ENCODE measurements around the gene ASB13. TPM values are rescaled to one million over a fixed set of nuclear protein-coding genes. Genes with fewer than 3 reads are reported as not detected.

Gene ASB13
- total RNA-seq, 4 donors from 2014 or later: 9.9 to 27.7 (median 14.2) TPM

DNA sequence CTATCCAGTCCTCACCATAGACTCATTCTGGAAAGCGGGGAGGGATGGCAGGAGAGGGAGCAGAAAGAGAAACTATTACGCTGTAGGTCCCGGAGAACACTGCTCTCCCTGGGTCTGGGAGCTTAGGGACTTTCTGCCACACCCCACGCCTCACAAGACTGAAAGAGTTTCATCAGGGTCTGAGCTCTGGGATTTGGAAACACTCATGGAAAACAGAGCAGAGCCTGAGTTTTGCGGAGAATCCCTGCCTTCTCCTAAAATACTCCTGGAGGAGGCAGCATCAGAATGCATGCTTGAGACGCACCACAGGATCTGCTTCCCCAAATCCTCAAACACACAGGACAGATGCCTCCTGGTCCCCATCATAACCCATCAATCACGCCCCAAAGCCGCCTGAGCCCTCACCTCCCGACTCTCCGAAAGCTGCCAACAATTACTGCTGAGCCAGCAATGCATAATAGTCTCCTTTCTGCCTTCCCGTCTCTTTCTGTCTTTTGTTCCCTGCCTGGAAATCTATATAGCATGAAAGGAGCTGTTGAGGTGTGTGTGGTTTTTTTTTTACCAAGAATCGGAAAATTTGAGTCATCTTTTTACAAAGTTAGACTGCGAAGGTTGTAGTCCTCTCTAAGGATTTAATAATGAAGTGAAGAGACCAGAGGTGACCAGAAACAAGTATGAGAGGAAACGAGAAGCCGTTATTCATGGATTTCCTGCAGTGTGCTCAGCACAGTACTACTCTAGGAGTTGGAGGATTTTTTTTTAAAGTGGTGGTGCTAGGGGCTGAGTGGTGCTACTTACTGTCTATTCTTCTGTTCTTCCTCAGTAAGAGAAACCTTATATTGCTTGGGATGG, 37.7 kb downstream of the ASB13 start:
- Histone ChIP-seq H3K27ac (peak overlapping the region in 2 of 3 donors; percentile 13), H3K9me3 (no peaks in the 10 kb centered on the region), H3K36me3 (no peaks in the 10 kb centered on the region), H3K27me3 (no peaks in the 10 kb centered on the region), H3K4me3 (replicated peaks in 1 of 3) (no peak overlapping the region), H3K4me1 (peaks cover 0 to 10% of the 10 kb centered on the region in 2 donors)
- whole genome bisulfite sequencing, 2 donors: 51 to 58% methylated on average over 15 of the region's 15 CpGs
- intact Hi-C loops (cut with DNase I): no loop called here
- no peak for DNase-seq
- TF ChIP-seq, protein P1, sequence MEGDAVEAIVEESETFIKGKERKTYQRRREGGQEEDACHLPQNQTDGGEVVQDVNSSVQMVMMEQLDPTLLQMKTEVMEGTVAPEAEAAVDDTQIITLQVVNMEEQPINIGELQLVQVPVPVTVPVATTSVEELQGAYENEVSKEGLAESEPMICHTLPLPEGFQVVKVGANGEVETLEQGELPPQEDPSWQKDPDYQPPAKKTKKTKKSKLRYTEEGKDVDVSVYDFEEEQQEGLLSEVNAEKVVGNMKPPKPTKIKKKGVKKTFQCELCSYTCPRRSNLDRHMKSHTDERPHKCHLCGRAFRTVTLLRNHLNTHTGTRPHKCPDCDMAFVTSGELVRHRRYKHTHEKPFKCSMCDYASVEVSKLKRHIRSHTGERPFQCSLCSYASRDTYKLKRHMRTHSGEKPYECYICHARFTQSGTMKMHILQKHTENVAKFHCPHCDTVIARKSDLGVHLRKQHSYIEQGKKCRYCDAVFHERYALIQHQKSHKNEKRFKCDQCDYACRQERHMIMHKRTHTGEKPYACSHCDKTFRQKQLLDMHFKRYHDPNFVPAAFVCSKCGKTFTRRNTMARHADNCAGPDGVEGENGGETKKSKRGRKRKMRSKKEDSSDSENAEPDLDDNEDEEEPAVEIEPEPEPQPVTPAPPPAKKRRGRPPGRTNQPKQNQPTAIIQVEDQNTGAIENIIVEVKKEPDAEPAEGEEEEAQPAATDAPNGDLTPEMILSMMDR (IDR thresholded peaks at IDR 0.05): no peak
- no peak for TF ChIP-seq POLR2A (IDR thresholded peaks at IDR 0.05)

DNA sequence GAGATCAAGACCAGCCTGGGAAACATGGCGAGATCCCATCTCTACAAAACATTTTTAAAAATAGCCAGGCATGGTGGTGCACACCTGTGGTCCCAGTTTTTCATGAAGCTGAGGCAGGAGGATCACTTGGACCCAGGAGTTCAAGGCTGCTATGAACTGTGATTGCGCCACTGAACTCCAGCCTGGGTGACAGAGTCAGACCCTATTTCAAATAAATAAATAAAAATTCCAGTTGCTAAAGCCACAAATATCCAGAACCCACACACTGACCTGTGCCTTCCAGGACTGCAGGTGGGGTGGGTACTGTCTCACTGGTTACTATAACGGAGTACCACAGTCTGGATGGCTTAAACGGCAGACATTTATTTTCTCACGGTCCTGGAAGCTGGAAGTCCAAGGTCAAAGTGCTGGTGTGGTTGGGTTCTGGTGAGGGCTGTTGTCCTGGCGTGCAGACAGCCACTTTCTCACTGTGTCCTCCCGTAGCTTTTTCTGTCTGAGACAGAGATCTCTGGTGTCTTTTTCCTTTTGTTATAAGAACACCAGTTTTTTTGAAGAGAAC, 38.8 kb downstream of the ASB13 start:
- Histone ChIP-seq H3K9me3 (no peaks in the 10 kb centered on the region), H3K4me1 (peaks cover 5 to 8% of the 10 kb centered on the region in 2 donors), H3K36me3 (no peaks in the 10 kb centered on the region), H3K27ac (no peak overlapping the region), H3K4me3 (replicated peaks in 1 of 3) (no peak overlapping the region), H3K27me3 (no peaks in the 10 kb centered on the region)
- no peak for DNase-seq
- intact Hi-C loops (cut with DNase I): no loop called here
- 92 to 93% methylated on average over 7 of the region's 7 CpGs for WGBS, 2 donors
- no peak for TF ChIP-seq POLR2A (IDR thresholded peaks at IDR 0.05)
- TF ChIP-seq, protein P1 (IDR thresholded peaks at IDR 0.05): no peak

DNA sequence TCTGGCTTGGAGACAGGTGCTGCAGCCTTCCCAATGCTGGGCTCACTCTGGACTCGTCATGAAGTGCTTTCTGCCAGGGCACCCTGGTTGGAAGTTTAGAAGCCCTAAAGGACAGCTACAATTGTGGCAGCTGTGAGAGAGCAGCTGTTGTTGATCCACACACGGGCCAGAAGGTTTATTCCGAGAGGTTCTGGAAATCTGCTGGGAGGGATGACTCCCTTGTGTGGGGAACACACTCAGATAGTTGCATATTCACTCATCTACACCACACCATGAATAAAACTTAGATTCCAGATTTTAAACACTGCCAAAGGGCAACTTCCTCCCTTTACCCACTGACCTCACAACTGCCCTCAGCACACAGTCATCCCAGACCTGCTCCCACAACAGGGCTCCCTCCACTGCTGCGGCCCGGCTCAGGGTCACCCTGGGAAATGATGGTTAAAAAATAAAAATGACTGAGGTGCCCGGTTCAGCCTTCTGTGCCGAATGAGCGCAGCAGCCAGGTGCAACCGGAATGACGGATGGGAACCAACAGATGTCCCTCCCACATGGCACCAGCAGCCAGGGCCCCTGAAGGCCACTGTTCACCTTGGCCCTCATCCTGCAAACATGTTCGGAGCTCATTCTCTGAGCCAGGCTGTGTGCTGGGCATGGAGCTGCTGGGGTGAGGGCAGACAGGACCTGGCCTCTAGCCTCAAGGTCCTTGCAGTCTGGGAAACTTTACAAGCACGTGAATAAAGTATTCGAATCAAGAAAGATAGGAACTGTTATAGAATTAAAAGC, 40.2 kb downstream of the ASB13 start:
- Histone ChIP-seq H3K4me1 (peaks cover 0 to 5% of the 10 kb centered on the region in 2 donors), H3K4me3 (replicated peaks in 1 of 3) (no peak overlapping the region), H3K36me3 (no peaks in the 10 kb centered on the region), H3K9me3 (no peaks in the 10 kb centered on the region), H3K27me3 (no peaks in the 10 kb centered on the region), H3K27ac (no peak overlapping the region)
- TF ChIP-seq, protein P1 (IDR thresholded peaks at IDR 0.05): no peak
- no peak for TF ChIP-seq POLR2A (IDR thresholded peaks at IDR 0.05)
- intact Hi-C loops (cut with DNase I): loop anchor here (2.0 kb wide), 1 partner anchor 185 kb away; no protein-coding TSS in a partner anchor
- no peak for DNase-seq
- 81 to 84% methylated on average over 13 of the region's 13 CpGs for WGBS, 2 donors

DNA sequence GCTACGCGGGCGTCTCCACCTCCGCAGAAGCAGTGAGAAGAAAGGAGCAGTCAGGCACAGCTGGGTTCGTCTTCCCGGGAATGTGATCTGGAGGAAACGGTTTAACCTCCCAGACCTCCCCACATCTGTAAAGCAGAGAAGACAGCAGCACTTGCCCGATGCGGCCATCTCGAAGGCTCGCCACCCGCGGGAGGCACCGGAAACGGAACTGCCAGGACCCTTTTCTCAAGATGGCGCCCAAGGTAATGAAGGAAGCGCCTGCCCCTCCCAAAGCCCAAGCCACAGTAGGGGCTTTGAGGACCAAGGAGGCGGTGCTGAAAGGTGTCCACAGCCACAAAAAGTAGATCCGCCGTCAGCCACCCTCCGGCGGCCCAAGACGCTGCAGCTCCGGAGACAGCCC, 41.7 kb downstream of the ASB13 start:
- WGBS, 2 donors: 93 to 95% methylated on average over 24 of the region's 24 CpGs
- H3K36me3 ChIP-seq: no peaks in the 10 kb centered on the region
- no peak overlapping the region for H3K4me3 ChIP-seq (replicated peaks in 1 of 3)
- H3K27me3 ChIP-seq: no peaks in the 10 kb centered on the region
- no peaks in the 10 kb centered on the region for H3K9me3 ChIP-seq
- no peak overlapping the region for H3K27ac ChIP-seq
- no peak for DNase-seq
- peaks cover 0 to 5% of the 10 kb centered on the region in 2 donors for H3K4me1 ChIP-seq
- TF ChIP-seq, protein P1 (IDR thresholded peaks at IDR 0.05): no peak
- no peak for TF ChIP-seq POLR2A (IDR thresholded peaks at IDR 0.05)
- intact Hi-C loops (cut with DNase I): loop anchor here (2.0 kb wide), 1 partner anchor 184 kb away; no protein-coding TSS in a partner anchor
